ENCODE results near the gene UGT2A3. TPM values are rescaled to one million over a fixed set of nuclear protein-coding genes. Genes with fewer than 3 reads are reported as not detected.

The UGT2A3 gene
- total RNA-seq, 1 experiment from 2014 or later, result 0.11 TPM

GRCh38 chr4:68948985-68949384 is 2.6 kb downstream of the UGT2A3 start (continued):
- no peak for TF ChIP-seq AFF4 (CRISPR knock-in tag; IDR thresholded peaks at IDR 0.05; ENCODE audit: borderline replicate concordance)
- TF ChIP-seq CTCF (IDR thresholded peaks at IDR 0.05), result no peak
- TF ChIP-seq NFE2L1 (CRISPR knock-in tag; IDR thresholded peaks at IDR 0.05), result no peak
- no peak for TF ChIP-seq ZNF532 (CRISPR knock-in tag; IDR thresholded peaks at IDR 0.05; ENCODE audit: borderline replicate concordance)
- no peak for TF ChIP-seq ESRRA (CRISPR knock-in tag; IDR thresholded peaks at IDR 0.05; ENCODE audit: borderline replicate concordance)

GRCh38 chr4:68948044-68948743 is 3.4 kb downstream of the UGT2A3 start:
- no peaks in the 10 kb centered on the region for H3K36me3 Mint-ChIP-seq
- H3K4me3 Mint-ChIP-seq, result no peak overlapping the region
- no peak for TF ChIP-seq ZNF263 (CRISPR knock-in tag; IDR thresholded peaks at IDR 0.05; ENCODE audit: low read depth)
- TF ChIP-seq IRF1 (CRISPR knock-in tag; IDR thresholded peaks at IDR 0.05), result no peak
- TF ChIP-seq ELF4 (CRISPR knock-in tag; IDR thresholded peaks at IDR 0.05; ENCODE audit: low read depth), result no peak
- TF ChIP-seq GABPB1 (CRISPR knock-in tag; IDR thresholded peaks at IDR 0.05), result peak; percentile 94
- TF ChIP-seq AFF4 (CRISPR knock-in tag; IDR thresholded peaks at IDR 0.05; ENCODE audit: borderline replicate concordance), result no peak
- no peak for TF ChIP-seq ZBTB21 (CRISPR knock-in tag; IDR thresholded peaks at IDR 0.05; ENCODE audit: borderline replicate concordance)
- no peak for TF ChIP-seq ZNF138 (CRISPR knock-in tag; conservative IDR thresholded peaks at IDR 0.05)
- no peak for TF ChIP-seq ZNF416 (CRISPR knock-in tag; IDR thresholded peaks at IDR 0.05)
- TF ChIP-seq SMAD3 (CRISPR knock-in tag; IDR thresholded peaks at IDR 0.05; ENCODE audit: borderline replicate concordance), result no peak
- peaks cover 12% of the 10 kb centered on the region for H3K4me1 Mint-ChIP-seq
- no peaks in the 10 kb centered on the region for H3K27me3 Mint-ChIP-seq (ENCODE audit: low read depth)
- ChIA-PET POLR2A (no interaction called here), CTCF (no interaction called here)
- no peaks in the 10 kb centered on the region for H3K9me3 Mint-ChIP-seq
- H3K27ac Mint-ChIP-seq, result no peak overlapping the region
- DNase-seq (ENCODE audit: low spot score) (no peak), ATAC-seq (no peak)

Measured in WTC11 (cell line).